Activated CD4-positive, alpha-beta T cell treated with anti-CD3 and anti-CD28 coated beads, Interleukin-2, Interleukin-6, amounts not matched to agents 100 ng/mL and 50 ng/mL, durations not matched to agents 16 hours and 8 hours (primary cell): ENCODE measurements around the gene FZD10.

Source experiments
- DNase-seq: peaks from one replicate; pipeline ENCODE4 v3.0.0-alpha.2; 2020

FZD10 gene

GRCh38 chr12:130183585-130184370 lies 21.5 kb downstream of the FZD10 start:
- DNase-seq = no peak

- DNase-seq = no peak
These were observed 22.3 kb downstream of the FZD10 start for GRCh38 chr12:130184404-130185090.

GRCh38 chr12:130185455-130186391 lies 23.5 kb downstream of the FZD10 start:
- no peak for DNase-seq

GRCh38 chr12:130186651-130187268 lies 24.5 kb downstream of the FZD10 start:
- no peak for DNase-seq

GRCh38 chr12:130192642-130193345 lies 30.5 kb downstream of the FZD10 start:
- DNase-seq = no peak

- no peak for DNase-seq
These were observed 31.9 kb downstream of the FZD10 start for GRCh38 chr12:130194154-130194553.

GRCh38 chr12:130195369-130195768 lies 33.1 kb downstream of the FZD10 start:
- DNase-seq = no peak

GRCh38 chr12:130195776-130196175 lies 33.5 kb downstream of the FZD10 start:
- DNase-seq = no peak

- no peak for DNase-seq
These were observed 34.6 kb downstream of the FZD10 start for GRCh38 chr12:130196827-130197226.

GRCh38 chr12:130198026-130198662 lies 35.9 kb downstream of the FZD10 start:
- no peak for DNase-seq

GRCh38 chr12:130198663-130199060 lies 36.4 kb downstream of the FZD10 start:
- no peak for DNase-seq

GRCh38 chr12:130199581-130200390 lies 37.5 kb downstream of the FZD10 start:
- DNase-seq = no peak

- no peak for DNase-seq
These were observed 38.2 kb downstream of the FZD10 start for GRCh38 chr12:130200445-130200844.

GRCh38 chr12:130201037-130201436 lies 38.8 kb downstream of the FZD10 start:
- DNase-seq = no peak

- no peak for DNase-seq
These were observed 39.9 kb downstream of the FZD10 start for GRCh38 chr12:130202201-130202600.

- no peak for DNase-seq
These were observed 40.9 kb downstream of the FZD10 start for GRCh38 chr12:130203151-130203550.

- no peak for DNase-seq
These were observed 42.3 kb downstream of the FZD10 start for GRCh38 chr12:130204541-130204953.

- no peak for DNase-seq
These were observed 43.2 kb downstream of the FZD10 start for GRCh38 chr12:130205495-130205894.

GRCh38 chr12:130212384-130212989 lies 50.2 kb downstream of the FZD10 start:
- no peak for DNase-seq

- no peak for DNase-seq
These were observed 51.0 kb downstream of the FZD10 start for GRCh38 chr12:130213249-130213648.
